ENCODE data around the gene FRMD4A.

FRMD4A gene

DNA sequence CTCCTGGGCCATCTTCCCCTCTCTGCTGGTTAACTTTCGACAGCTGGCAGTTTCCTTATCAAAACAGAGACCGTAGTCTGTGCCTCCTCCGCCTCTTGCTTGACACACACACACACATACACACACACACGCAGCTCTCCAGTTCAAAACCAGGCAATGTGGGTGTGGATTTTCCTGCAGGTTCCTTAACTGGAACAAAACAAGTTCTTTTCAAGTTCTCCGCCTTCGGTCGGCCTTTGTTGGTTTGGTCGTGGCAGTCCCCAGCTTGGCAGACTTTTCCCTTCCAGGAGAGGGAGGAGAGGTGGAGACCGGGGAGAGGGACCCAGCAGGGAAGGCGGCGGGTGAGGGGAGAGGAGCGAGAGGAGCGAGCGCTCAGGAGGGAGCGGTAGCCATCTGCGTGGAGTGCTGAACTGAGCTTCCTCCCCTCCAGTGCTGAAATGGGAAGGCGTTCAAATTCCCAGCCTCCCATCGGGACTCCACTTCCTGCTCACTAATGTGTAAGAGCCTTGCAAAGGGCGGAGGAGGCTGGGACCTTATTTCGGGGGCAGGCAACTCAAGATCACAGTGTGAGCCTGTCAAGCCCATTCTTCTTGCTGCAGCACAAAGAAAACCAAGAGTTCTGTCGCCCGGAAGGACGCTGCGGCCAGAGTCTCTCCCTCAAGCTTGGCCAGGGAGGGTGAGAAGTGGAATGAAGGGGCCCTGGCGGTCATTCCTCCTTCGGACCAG, 623.4 kb downstream of the FRMD4A start:
- DNase-seq, result no peak

DNA sequence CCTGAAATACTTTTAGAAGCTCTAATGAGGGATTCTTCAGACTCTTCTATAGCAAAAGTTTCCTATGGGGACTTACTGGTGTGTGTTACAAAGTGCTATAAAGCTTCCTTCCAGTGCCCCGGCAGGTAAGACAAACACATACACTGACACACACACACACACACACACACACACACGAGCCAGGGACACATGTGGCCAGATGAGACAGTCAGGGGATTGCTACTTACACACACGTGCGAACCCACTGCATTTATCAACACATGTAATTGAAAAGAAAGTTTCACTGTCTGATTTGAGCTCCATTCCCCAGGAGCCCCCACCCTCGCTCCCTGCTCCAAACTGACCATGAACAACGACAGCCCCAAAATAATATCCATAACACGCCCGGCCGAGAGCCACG, 624.1 kb downstream of the FRMD4A start:
- no peak for DNase-seq

DNA sequence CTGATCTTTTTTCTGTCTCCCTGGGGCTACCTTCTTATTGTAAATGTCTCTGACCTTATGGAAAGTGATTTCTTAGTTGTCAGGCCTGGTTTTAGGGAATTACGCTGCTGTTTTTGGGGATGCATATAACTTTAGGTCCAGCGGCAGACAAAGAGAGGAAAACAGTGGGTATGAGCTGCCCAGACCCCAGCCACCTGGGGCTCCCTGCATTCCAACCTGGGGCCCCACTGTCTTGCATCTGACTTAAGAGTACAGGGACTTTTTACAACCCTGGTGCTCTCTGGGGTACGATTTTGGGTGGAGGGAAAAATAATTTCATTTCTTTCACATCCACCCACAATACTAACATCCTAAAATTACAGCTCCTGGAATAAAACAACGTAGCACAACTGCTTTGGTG, 624.5 kb downstream of the FRMD4A start:
- no peak for DNase-seq

DNA sequence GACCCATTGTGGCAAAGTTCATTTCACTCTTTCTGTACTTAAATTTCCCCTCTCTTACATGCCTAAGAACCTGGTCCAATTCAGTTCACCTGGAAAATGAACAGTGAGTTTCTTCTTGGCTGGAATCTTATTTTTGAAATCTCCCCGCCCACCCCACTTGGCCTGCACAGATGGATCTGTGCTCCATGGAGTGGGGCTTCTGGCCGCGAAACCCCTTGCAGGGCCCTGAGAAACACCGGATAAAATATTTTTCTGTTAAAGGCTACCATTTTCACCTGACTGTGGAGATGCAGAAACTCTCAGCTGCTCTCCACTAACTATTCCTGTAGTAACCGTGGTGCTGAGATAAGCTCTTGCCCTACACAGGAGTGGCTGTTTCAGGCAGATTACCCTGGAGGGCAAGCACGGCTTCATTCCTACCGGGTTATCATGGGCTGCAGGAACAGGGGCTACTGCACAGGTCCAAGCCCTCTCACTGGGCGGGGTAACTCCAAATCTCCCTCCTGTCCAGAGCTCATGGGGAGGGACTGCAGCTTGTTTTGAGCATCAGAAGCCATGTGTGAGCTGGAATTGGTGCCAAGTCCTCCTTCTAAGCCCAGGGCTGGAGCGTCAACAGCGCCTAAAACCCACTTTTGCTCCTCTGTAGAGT, 625.1 kb downstream of the FRMD4A start:
- no peak for DNase-seq

DNA sequence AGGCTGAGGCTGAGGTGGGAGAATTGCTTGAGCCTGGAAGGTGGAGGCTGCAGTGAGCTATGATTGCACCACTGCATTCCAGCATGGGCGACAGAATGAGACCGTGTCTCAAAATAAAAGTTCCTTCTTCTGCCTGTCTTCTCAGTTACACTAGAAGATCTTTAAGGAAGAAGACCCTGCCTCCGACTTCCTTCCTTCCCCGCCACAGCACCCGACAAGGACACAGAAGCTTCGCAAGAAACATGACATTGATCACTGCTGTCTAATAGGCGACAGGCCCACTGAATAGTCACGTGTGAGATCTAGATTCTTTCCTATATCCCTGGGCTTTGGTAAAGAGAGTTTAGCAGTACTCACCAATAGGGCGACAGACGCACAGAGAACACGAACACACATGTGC, 625.8 kb downstream of the FRMD4A start:
- no peak for DNase-seq

DNA sequence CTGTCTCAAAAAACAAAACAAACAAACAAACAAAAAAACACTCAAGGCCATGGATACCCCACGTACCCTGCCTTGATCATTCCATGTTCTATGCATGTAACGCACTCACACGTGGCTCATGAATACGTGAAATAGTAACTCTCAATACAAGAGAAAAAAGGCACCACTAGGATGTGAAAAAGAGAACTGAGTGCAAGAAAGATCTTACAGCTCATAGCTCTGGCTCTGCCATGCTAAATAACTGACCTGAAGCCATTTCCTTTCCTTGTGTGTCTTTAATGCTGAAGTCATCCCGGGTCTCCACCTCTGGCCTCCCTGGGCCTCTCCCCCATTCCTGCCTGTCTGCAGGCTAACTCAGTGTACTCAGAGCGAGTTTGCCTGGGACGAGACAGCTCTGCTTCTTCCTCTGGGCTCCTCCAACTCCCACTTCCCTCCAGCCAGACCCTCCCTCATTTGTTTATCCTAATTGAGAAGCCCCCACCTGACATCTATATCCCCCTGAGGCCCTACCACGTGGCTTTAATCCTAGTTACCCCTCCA, 626.7 kb downstream of the FRMD4A start:
- DNase-seq, result no peak

DNA sequence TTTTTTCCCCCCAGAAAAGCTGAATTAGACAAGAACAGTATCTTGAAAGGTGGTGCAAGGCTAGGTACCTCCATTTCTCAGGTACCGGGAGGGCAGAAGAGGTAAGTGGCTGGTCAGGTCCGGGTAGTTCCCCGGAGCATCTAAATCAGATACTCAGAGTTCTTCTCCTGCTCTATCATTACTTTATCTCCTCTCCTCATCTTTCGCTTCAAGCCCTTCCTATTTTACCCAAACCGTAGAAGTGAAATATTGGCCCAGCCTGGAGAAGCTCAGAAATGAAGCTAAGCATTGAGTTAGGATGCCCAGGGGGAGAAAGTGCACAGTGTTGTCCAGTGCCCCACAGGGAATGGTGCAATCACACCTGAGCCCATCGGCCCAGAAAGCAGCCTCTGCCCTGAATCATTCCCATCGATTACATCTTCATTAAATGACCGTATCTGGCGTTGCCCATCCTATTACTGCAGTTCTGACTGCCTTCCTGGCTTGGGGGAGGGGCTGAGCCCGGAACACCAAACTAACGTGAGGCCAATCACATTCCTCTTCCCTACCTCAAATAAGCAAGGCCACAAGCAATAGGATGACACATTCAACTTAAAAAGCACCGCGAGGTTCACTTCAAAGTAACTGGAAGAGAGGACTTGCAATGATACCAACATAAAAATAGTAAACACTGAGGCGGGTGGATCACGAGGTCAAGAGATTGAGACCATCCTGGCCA, 627.5 kb downstream of the FRMD4A start:
- DNase-seq, result no peak

DNA sequence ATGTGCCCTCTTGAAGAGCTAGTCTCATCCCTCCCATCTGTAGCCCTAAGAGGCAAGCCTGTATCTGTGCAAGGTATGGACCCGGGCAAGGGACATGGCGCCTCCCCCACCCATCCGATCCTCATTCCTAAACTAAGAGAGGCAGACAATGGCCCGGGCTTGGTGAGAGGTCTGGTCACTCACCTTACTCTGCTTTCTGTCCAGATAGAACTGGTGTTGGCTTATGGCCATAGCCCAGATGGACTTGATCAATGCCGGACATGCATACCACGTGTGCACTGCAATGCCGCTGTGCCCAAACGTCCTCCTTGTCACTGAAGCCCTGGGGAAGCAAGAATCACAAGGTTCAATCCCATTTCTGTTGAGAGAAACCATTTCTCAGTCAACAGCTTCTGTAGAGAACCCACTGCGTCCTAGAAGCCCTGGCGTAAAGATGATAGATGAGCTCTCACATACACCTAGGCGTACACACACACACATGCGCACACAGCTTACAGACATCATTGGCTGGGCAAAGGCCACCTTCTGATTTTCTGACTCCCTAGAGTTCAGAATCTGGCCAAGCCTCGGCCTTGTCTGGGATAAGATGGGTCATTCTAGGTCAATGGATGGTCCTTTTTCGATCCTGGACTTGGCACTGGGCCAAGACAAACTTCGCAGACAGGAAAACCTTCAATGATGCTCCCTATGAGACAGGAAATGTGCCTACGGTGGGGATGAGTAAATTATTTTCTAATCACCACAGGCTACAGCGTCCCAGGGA, 629.4 kb downstream of the FRMD4A start:
- DNase-seq, result no peak

DNA sequence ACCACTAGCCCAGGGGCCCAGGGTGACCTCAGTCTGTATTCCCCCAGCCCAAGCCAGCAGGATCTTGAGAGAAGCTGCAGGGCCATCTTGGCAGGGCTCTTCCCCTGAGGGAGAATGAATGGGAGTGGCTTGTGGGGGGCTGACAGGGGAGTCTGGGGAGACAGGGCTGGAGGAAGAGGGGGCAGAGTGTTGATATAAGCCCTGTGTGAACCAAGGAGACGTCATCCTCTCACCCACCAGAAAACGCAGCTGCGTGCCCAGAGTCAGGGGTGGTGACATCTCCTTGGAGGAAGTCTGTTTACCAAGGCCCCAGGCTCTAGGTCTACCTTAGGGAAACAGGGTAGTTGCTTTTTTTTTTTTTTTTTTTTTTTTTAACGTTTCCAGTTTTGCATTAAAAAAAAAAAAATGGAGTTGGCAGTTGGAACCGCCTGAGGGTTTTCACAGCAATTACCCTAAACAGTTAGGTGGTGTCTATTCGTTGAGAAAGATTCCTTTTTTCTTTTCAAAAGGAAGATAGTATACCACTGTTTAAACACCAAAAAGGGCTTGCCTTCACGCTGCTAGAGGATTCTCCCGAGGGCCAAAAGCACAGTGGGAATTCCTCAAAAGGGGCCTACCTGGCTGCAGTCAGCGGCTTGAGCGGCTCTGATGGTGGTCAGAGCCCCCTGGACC, 630.1 kb downstream of the FRMD4A start:
- DNase-seq, result no peak

DNA sequence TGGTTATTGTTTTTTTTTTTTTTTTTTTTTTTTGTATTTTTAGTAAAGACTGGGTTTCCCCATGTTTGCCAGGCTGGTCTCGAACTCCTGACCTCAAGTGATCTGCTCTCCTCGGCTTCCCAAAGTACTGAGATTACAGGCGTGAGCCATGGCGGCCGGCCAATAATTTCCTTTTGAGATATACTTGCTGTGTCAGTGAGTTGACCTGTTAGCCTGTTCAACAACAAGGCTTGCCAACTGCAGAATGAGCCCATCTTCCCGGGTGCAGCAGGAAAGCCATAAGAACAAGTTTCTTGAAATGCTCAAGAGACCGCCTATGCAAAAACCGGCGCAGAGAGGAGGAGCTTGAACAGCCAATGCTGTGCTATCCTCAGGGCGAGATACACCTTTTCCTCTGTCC, 631.5 kb downstream of the FRMD4A start:
- no peak for DNase-seq

DNA sequence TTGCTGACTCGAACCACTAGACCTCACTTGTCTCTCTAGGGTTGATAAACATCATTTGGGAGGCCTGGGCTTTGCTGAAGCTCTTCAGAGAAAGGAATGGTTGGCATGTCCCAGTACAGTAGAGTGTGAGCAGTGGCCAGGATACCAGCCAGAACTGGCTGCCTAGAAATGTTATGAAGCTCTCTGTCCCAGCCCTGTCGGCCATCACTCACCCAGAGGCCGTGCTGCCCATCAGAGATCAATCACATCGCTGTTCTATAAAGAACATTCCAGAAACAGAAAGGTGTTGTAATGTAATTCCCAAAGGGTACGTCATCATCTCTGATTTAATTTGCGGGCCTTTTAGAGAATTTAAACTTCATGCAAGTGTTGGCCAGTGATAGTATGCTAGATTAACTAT, 632.5 kb downstream of the FRMD4A start:
- DNase-seq, result no peak

DNA sequence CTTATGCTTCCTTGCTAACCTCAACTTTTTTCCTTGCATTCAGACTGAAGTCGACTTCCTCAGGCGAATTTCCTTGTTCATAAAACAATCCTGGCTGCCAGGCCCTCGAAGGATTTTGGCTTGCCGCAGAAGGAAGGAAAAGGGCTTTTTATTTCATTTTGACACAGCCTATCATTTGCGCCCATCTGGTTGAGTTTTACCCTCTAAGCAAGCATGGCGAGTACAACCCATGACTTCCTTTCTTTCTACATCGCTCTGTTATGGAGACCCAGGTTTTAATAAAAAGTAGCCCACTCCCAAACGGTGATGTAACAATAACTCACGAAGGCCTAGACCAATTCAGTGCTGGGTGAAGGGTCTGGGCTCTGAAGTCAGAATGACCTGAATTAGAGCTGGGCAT, 634.7 kb downstream of the FRMD4A start:
- no peak for DNase-seq

DNA sequence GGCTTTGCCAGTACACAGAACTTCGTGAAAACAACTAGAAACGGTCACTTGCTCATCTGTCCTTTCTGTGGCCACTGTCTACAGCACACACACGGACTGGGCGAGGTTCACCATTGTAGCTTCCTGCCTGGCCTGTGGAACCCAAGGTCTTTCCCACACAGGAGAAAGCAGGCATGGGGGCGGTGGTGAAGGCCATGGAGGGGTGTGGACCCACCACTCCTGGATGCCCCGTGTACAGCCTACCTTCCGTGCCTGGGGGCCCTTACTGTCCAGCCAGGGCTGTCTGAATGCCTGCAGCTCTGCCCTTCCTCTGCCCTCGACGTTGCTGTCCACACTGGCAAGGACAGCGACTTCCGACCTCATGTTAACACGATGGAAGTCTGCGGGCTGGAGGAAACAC, 635.1 kb downstream of the FRMD4A start:
- DNase-seq, result no peak

DNA sequence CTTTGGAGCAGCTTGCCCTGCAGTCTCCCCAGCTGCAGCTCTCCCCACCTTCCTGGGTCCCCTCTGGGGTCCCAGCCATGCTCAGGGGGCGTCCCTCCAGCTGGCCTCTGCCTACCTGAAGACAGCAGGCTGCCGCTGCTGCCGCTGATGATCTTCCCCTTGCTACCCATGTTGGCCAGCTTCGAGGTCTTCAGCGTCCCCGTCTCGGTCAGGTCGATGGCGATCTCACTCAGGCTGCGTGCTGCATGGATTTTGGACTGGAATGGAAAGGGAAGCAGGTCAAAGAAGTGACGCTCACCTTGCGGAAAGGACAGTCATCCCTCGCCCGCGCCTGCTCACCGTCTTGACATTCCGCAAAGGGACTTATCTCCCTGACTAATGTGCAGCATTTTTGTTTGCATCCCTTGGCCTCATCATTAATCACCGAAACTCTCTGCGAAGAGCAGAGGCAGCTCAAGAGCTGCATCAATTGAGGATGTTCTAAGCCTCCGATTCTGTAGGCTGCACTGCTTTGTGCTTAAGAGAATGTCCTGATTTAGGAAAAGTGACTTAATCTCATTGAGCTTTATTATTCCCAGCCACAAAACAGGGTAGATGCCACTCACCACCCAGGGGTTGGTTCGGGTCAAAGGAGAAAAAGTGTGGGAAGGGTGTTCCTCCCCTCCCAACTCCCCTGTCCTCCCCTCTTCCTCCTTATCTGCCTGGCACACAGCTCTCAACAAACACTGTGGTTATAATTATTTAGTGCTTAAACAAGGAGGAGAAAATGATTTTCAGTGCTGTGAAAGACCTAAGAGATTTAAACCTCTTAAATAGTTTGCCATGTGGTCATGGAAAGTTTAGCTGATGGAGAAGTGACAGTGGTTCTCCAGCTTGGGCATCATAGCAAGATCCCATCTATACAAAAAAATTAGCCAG, 636.7 kb downstream of the FRMD4A start:
- DNase-seq, result no peak

DNA sequence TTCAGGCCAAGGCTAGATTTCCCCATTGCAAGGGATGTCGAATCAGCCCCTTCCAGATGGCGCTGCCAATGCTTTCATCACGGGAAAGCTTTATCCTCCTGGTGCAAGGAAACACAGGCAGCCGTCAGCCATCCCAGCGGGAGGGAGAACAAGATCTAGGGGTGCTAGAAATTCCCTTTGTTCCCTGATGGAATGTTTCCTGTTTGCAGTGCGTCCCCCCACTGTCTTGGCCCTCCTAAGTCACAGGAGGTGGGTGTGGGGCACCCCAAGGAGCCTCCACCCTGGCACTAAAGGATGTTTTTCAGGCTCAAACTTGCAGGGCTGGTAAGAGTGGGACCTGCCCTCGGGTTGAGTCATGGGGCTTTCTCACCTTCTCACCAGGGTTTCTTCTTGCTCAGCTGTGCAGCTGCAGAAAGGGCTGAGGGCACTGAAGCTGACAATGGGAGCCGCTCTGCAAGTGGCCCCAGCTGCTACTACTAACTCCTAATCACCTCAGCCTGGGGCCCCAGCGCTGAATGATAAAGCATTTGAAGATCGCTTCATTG, 640.4 kb downstream of the FRMD4A start:
- DNase-seq, result no peak

DNA sequence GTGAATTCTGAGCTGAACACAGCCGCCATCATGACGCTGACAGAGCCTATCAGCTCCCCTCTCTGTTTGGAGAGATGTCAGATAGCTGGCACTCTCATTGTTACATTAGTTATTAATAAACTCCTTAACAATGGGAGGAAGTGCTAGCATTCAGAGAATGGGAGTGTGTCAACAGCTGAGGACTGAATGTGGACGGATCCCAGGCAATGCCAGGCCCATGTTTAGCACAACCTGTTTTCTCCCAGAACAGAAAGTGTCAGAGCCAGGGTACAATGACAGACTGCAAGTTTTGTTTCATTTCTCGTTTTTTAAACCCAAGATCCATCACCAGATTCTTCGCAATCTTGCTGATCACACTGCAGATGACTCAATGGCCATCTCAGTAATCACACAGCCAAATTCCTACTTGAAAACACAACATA, 644.4 kb downstream of the FRMD4A start:
- no peak for DNase-seq

DNA sequence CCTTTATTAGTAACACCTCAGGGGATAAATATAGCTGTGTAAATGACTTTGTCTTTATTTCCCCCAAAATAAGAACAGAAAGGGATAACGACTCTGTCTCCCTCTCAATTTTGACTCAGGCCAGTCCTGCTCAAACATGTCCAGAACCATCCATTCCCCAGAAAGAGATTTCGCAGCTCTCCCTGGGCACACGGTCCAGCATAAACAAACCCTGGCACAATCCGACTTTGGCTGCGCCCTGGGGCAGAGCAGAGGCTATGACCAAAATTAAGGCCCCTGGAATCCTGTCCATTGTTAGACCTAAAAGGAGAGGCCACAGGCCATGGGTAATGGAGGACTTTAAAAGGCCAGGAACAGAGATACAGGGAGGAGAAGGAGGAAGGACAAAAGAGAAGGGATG, 644.8 kb downstream of the FRMD4A start:
- no peak for DNase-seq

DNA sequence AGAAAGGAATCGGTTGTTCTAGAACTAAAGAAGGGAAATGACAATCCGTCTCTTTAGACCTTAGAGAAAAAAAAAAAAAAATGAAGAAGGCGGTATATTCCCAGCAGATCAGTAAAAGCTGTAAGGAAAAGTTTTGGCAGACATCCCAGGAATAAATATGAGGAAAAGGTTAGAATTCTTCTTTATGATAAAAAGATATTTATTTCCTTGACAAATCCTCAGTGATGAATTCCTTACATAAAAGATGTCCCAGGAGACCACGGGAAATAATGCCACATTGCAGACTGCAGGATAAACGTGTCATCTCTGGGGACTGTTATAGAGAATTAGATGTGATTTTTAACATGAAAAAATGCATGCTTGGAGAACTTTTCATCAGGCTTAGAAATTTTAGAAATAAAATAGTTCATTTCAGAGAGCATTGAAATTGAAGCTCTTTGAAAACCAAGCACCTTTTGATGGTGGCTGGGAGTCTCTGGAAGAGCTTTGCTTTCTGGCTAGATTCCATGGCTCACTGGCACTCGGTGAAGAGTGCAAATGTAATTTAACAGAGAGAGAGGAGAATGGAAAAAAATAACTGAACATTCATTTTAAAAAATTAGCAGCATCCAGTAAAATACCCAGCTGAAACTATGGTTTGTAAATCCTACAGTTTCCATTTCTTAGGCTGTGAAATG, 645.8 kb downstream of the FRMD4A start:
- no peak for DNase-seq

DNA sequence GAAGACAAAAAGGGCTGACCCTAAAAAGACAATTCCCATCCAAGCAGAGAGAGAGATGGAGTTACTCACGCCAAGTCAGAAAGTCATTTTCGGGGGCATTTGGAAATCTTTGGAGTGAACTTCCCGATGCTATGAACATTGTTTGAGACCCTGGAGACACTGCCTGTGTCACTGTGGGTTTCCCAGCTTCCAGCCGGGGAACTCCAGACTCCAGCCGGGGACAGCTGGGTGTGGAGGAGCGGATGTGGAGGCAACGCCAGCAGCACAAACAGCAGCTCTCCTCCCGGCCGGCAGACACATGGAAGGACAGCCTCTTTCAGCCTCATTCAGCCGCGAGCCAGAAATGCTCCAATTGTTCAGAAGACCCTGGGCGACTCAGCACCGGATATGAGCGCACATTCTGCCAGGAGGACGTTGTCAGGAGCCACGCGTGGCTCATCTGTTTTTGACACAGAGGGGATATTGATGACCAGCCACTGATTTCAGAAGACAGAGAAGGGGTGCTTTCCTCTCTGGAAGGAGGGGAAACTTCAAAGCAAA, 646.4 kb downstream of the FRMD4A start:
- DNase-seq, result no peak

DNA sequence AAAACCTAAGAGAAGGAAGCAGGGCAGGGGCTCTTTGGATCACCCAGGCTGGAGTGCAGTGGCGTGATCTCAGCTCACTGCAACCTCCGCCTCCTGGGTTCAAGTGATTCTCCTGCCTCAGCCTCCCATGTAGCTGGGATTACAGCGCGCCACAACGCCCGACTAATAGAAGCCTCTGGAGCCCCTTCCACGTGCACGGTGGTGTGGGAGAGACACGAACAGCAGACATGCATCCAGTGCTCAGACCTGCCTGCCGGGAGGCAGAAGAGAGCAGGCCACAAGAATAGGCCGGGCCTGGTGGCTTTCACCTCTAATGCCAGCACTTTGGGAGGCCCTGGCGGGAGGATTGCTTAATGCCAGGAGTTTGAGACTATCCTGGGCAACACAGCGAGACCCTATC, 647.7 kb downstream of the FRMD4A start:
- DNase-seq, result no peak

Measured in NCI-H187 treated with DMSO at 0.1 percent for 48 hours (cell line).